Measurements from ENCODE around the gene ACTMAP.

Gene ACTMAP

DNA sequence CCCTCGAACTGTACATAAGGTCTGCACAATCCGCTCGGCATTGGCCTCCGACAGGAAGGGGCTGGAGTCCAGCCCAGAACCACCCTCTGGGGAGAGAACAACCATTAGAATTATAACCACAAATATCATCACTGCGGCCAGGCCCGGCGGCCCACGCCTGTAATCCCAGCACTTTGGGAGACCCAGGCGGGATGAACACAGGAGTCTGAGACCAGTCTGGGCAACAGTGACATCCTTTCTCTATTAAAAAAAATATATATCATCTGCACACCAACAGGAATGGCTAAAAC lies 45.0 kb downstream of the ACTMAP start:
- DNase-seq: peak in 1 of 2 donors; percentile 53
- Histone ChIP-seq H3K27ac (no peak overlapping the region), H3K27me3 (no peaks in the 10 kb centered on the region), H3K9me3 (no peaks in the 10 kb centered on the region), H3K4me3 (no peak overlapping the region), H3K4me1 (no peaks in the 10 kb centered on the region), H3K36me3 (peaks cover 35 to 98% (median 72%) of the 10 kb centered on the region in 3 donors)
- intact Hi-C loops (cut with DNase I; ENCODE audit: low total_unique reads): no loop called here
- TF ChIP-seq, protein P1, sequence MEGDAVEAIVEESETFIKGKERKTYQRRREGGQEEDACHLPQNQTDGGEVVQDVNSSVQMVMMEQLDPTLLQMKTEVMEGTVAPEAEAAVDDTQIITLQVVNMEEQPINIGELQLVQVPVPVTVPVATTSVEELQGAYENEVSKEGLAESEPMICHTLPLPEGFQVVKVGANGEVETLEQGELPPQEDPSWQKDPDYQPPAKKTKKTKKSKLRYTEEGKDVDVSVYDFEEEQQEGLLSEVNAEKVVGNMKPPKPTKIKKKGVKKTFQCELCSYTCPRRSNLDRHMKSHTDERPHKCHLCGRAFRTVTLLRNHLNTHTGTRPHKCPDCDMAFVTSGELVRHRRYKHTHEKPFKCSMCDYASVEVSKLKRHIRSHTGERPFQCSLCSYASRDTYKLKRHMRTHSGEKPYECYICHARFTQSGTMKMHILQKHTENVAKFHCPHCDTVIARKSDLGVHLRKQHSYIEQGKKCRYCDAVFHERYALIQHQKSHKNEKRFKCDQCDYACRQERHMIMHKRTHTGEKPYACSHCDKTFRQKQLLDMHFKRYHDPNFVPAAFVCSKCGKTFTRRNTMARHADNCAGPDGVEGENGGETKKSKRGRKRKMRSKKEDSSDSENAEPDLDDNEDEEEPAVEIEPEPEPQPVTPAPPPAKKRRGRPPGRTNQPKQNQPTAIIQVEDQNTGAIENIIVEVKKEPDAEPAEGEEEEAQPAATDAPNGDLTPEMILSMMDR (IDR thresholded peaks at IDR 0.05): no peak

DNA sequence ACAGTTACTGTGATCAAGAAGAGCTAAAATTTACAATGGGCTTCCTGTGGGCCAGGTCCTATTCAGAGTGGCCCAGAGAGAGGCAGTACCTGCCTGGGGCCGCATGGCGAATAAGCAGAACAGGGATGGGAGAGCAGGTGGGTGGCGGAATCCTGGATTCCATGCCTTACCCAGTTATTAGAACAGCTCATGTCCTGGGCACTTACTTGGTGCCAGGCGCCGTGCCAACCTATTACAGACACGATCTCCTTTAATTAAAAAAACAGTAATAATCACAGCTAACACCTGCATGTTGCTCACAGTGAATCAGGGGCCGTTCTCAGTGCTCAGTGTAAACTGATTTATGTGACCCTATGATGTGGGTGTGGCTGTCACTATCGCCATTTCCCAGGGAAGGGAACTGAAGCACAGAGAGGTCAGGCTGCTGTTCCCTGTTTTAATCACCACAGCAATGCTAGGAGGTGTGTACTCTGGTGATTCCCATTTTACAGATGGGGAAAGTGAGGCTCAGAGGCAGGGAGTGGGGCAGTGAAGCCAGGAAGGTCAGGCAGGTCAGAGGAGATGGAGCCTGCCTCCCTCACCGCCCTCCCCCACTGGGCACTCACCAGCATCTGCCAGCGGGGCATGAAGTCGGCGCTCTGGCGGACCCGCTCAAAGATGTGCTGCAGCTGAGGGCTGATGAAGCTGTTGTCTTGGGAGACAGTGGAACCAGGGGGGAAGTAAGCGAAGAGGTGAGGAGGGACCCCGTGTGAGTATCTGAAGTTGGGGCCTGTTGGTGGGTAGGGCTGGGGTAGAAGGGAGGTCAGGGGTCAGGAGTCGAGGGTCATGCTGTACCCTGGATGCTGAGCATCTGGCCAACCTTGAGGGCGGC lies 45.6 kb downstream of the ACTMAP start:
- Histone ChIP-seq H3K36me3 (peaks cover 35 to 98% (median 72%) of the 10 kb centered on the region in 3 donors), H3K27me3 (no peaks in the 10 kb centered on the region), H3K9me3 (no peaks in the 10 kb centered on the region), H3K4me1 (no peaks in the 10 kb centered on the region), H3K27ac (no peak overlapping the region), H3K4me3 (no peak overlapping the region)
- TF ChIP-seq, protein P1 (IDR thresholded peaks at IDR 0.05): no peak
- intact Hi-C loops (cut with DNase I; ENCODE audit: low total_unique reads): no loop called here
- no peak for DNase-seq

DNA sequence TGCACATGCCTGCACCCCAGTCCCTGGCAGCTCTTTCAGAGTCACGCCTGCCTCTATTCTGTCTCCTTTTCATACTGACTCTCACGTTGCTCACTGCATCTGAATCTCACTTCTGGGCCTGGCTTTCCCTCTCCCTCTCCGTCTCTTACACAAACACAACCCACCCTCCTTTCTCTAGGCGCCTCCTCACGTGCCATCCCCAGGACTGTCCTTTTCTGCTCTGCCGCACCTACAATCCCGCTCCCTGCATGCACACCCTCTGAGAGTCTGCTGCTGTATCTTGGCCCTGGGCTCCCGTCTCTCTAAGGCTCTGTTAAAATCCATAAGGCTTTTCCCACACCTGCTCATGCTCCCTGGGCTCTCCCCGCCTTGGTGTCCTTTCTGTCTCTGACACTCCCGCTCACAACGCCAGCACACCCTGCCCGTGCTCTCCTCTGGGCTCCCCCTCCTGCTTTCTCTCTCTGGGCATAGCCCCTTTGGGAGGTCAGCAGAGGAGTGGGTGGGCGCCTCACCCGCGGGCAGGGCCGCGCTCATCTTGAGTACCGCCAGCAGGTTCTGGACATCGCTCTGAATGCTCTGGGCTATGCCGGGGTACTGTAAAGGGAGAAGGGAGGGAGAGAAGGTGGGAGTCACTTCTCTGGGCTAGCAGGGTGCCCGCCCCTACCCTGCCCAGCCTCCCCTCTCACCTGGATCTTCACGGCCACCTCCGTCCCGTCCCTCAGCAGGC lies 47.1 kb downstream of the ACTMAP start:
- Histone ChIP-seq H3K4me3 (no peak overlapping the region), H3K27ac (no peak overlapping the region), H3K36me3 (peaks cover 32 to 94% (median 67%) of the 10 kb centered on the region in 3 donors)

DNA sequence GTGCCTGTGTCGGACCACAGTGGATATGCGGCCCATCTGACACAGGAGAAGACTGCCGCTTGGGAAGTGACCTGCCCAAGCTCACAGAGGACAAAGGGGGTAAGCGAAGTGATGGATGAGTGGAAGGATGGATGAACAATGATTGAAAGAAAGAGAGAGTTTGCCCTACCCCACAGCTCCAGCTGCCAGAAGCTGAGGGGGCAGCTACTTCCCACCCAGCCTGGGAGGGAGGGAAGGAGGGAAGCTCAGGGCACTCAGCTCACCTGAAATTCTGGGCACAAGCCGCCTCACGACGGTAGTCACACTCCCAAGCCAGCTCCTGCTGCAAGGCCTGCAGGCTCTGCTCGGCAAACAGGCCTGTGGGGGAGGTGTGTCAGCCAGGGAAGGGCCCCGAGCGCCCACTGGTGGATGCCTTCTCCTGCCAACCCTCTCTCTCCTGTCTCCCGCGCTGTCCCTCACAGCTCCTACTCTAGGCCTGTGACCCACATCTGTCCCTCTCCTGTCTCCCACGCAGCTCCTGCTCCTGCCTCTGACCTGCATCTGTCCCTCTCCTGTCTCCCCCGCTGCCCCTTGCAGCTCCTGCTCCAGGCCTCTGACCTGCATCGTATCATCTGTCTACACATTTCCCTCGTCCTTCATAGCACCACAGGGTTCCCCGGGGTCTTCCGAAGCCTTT lies 47.8 kb downstream of the ACTMAP start:
- intact Hi-C loops (cut with DNase I; ENCODE audit: low total_unique reads): no loop called here
- peaks cover 25 to 88% (median 62%) of the 10 kb centered on the region in 3 donors for H3K36me3 ChIP-seq
- no peaks in the 10 kb centered on the region for H3K4me1 ChIP-seq
- no peaks in the 10 kb centered on the region for H3K9me3 ChIP-seq
- TF ChIP-seq, protein P1 (IDR thresholded peaks at IDR 0.05): no peak
- DNase-seq: no peak
- no peak overlapping the region for H3K4me3 ChIP-seq
- H3K27me3 ChIP-seq: no peaks in the 10 kb centered on the region
- no peak overlapping the region for H3K27ac ChIP-seq

More for the DNA sequence above, 47.1 kb downstream of the ACTMAP start:
- DNase-seq: no peak
- intact Hi-C loops (cut with DNase I; ENCODE audit: low total_unique reads): no loop called here
- H3K9me3 ChIP-seq: no peaks in the 10 kb centered on the region
- H3K4me1 ChIP-seq: no peaks in the 10 kb centered on the region
- TF ChIP-seq, protein P1 (IDR thresholded peaks at IDR 0.05): no peak
- no peaks in the 10 kb centered on the region for H3K27me3 ChIP-seq

DNA sequence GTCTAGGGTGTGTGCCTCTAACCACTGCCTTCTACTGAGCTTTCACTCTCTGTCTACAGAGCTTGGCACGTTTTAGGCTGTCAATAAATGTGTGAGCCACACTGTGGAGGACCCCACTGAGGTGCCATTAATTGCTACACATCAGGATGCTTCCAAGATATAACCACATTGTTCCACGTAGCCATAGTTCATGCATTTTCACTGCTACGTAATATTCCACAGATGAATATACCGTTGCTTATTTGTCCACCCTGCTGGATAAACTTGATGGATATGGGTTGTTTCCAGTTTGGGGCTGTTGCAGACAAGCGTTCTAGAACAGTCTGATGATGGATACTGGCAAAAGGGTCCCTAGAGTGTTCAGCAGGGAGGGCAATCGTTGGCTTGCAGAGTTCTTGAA lies 48.5 kb downstream of the ACTMAP start:
- intact Hi-C loops (cut with DNase I; ENCODE audit: low total_unique reads): no loop called here
- H3K4me1 ChIP-seq: no peaks in the 10 kb centered on the region
- no peak overlapping the region for H3K27ac ChIP-seq
- TF ChIP-seq, protein P1 (IDR thresholded peaks at IDR 0.05): no peak
- no peak for DNase-seq
- no peaks in the 10 kb centered on the region for H3K27me3 ChIP-seq
- H3K4me3 ChIP-seq: no peak overlapping the region
- no peaks in the 10 kb centered on the region for H3K9me3 ChIP-seq
- peaks cover 21 to 88% (median 62%) of the 10 kb centered on the region in 3 donors for H3K36me3 ChIP-seq
